ENCODE results near the gene RBMS3.

- TF ChIP-seq CTCF (conservative IDR thresholded peaks at IDR 0.05; ENCODE audit: low read length): no peak
- no peak for TF ChIP-seq EZH2phosphoT487 (IDR thresholded peaks at IDR 0.05; ENCODE audit: borderline replicate concordance, low read depth, low read length)
Measured at GRCh38 chr3:29274667-29275066, 6.2 kb upstream of the RBMS3 start.

Data from OCI-LY7 (cell line).